Stimulated activated CD8-positive, alpha-beta memory T cell treated with anti-CD3 and anti-CD28 coated beads, Interleukin-2, amount 100 ng/mL, for 1 hour (primary cell): ENCODE results near the gene ATP6V1C2.
A peak's percentile ranks its signal among the peaks of the same experiment; 100 is the strongest.
"Not testable (repeated sequence)": the region's sequence is repeated elsewhere in the genome, so short reads cannot be mapped to it uniquely, and the experiment has no call there.

ENCODE experiments used
- DNase-seq, 2 donors: peaks; one replicate each; pipeline ENCODE4 v3.0.0-alpha.2; 2020; ENCODE audit warnings: low read depth in 2 of 2

The ATP6V1C2 gene

GRCh38 chr2:10813163-10814138 is 92.0 kb downstream of the ATP6V1C2 start:
- not testable (repeated sequence) for DNase-seq

DNA sequence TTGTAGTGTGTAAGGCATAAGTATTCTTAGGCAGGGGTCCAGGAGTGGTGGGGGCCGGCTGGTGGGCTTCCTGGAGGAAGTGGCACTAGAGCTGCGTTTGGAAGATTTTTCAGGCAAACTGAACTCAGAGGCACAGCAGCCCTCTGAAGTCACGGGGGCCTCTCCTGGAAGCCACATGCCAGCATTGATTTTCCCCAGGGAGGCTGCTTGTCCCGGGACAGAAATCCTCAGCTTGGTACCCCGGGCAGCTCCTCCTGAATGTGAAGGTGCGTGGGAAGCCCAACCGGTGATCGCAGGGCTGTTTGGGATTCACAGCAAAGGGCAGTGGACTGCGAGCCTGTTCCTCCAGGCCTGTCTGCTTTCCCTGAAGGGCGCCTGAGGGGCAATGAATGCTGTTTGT is 92.7 kb downstream of the ATP6V1C2 start:
- no peak for DNase-seq

DNA sequence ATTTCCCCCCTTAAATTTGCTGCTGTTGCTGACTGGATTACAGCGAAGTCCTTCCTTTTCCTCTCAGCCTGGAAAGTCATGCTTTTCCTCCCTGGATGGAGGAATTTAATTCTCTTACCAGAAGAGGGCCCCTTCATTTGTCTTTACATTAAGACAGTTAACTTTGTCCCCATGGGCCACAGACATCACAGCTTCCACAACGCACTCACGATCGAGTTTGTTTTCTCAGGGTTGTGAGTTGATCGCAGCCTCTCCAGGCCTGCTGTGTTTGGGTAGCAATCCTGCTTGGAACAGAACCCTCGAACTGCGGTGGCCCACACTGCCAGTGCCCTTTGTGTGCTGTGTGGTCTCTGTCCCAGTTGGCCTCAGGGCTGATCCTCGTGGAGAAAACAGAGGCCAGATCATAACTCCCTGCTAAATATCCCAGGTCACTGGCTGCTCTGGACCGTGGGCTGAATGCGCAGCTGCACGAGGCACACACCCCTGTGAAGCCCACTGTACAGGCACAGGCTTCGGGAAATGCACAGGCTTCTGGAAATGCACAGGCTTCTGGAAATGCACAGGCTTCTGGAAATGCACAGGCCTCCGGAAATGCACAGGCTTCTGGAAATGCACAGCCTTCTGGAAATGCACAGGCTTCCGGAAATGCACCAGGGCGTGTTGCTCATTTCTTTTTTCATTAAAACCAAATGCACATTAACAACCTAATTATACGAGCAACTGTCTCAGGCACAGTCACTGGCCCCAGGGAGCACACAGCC is 93.3 kb downstream of the ATP6V1C2 start:
- no peak for DNase-seq

- no peak for DNase-seq
Measured at GRCh38 chr2:10817413-10817812, 96.0 kb downstream of the ATP6V1C2 start.

- DNase-seq: not testable (repeated sequence)
Measured at GRCh38 chr2:10818305-10818704, 96.9 kb downstream of the ATP6V1C2 start.

DNA sequence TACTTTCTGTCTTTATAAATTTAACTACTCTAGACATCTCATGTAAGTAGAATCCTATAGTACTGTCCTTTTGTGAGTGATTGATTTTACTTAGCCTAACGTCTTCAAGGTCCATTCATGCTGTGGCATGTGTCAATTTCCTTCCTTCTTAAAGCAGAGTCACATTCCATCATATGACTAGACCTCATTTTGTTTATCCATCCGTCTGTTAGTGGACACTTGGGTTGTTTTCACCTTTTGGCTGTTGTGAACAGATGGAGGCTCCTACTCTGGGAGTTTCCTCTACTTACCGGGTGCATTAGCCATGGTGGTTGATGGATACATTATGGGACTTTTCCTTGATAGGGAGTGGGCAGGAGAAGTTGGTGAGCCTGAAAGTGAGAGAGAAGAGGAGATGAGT is 97.6 kb downstream of the ATP6V1C2 start:
- no peak for DNase-seq

GRCh38 chr2:10819714-10820314 is 98.4 kb downstream of the ATP6V1C2 start:
- DNase-seq: no peak

DNA sequence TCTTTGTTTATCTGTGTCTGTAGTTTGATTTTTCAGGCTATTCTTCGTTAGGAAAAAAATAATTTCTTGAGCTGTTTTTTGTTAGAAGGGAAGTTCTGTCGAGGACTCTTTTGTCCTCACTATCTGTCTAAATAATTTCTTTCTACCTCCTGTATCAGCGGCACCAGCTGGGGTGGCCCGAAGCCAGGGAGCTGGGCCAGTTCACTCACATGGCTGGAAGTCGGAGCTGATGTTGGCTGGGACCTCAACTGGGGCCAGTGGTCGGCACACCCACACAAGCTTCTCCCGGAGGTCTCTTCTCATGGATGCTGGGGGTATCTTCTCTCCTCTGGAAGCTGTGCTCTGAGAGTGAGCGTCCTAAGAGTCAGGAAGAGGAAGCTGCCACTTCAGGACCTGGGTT is 99.1 kb downstream of the ATP6V1C2 start:
- no peak for DNase-seq

GRCh38 chr2:10820978-10821695 is 99.7 kb downstream of the ATP6V1C2 start:
- DNase-seq: no peak

- DNase-seq: no peak
Measured at GRCh38 chr2:10824191-10824590, 102.8 kb downstream of the ATP6V1C2 start.

DNA sequence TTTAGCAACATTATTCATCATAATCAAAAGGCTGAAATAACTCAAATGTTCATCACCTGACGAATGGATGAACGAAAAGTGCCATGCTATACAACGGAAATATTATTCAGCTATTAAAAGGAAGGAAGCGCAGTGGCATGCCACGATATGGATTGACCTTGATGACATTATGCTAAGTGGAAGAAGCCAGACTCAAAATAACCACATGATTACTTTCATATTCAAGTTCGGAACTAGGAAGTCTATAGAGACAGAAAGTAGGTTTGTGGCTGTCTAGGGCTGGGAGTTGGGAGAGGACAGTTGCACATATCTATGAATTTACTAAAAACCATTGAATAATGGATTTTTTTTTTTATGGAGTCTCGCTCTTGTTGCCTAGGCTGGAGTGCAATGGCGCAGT is 104.6 kb downstream of the ATP6V1C2 start:
- no peak for DNase-seq

DNA sequence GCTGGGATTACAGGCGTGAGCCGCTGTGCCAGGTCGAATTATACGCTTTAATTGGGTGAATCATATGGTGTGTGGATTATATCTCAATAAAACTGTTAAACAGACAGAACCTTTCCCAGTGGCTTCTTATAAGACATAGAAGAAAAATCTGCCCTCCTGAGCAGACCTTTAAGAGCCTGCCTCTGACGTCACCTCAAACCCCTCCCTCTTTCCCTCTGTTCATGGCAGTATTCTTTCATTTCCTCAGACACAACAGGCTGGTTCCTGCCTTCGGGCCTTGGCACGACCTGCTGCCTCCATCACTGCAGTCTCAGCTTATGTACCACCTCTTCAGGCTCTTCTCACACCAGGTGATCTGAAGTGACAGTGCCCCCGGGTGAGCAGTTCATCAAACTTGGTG is 105.2 kb downstream of the ATP6V1C2 start:
- no peak for DNase-seq

- DNase-seq: no peak
Measured at GRCh38 chr2:10828346-10828745, 106.9 kb downstream of the ATP6V1C2 start.

DNA sequence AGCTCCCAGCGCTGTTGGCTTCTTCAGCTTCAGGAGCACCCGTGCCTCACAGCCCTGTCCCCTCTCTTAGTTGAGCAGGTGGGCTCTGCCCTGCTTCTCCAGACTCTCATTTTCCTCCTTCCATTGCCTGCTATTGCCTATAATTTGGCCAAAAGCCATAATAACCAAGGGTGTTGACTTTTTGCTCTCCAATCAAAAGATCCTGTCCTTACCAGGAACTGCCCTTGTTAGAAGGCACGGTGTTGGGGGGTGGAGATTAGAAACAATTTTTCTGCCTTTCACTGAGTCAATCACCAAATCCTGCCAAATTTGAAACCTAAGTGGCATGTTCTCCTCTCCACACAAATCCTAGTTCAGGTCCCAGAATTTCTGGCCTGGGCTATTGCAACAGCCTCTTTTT is 107.9 kb downstream of the ATP6V1C2 start:
- DNase-seq: no peak

GRCh38 chr2:10830203-10830602 is 108.8 kb downstream of the ATP6V1C2 start:
- no peak for DNase-seq

DNA sequence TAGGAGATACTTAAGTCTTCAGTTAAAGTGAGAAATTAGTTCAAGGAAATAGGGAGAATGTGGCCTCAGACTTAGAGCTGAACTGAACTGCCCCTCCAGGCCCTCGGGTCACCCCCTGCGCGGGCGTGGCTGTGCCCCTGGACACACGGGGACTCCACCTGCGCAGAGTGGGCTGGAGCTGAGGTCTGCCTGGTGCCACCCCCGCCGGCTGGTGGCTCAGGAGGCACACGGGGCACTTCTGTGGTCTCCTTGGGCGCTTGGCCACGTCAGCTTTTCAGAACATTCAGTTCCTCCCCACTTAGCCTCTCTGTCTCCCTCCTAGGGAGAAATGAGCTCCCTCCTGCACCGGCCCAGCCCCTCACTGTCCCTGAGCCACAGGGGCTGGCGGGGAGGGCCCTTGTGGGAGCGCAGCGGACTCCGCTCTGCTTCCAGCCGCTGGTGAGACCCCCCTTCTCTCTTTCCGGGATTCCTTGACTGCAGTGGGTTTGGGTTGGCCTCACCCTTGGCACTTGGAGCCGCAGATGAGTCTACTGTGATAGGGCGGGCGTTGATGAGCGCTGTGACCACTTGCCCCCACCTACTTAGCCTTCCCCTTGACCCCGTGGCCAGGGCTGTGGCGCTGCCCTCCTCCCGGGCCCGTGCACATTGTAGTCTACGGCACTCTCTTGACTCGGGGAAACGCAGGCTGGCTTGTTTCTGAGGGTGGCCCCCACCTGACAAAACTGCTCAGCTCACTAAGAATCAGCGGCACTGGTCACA is 109.4 kb downstream of the ATP6V1C2 start:
- no peak for DNase-seq

DNA sequence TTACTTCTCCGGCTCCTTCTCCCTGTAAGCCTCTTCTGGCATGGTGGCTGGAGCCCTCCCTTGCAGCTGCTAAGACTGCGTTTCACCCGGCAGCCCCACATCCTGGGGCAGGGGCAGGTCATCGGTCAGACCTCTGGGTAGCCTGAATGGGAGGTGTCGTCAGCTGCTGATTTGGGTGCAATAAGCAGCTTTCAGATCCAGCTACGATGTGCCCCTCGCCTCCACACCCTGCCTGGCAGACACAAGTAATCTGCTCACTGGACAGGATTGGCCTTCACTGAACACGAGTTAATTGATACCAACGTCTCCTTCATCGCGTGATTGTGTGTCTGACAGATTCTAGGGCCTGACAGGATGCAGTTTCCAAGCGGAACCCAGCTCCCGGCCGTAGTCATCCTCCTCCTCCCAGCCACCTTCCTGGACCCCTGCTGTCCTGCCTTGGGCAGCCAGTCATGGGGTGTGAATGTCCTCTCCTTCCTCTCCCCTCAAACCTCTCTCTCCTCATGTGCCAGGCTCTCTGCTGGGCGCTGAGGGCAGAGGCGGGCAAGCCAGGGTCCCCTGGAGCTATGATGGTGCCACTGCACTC is 110.1 kb downstream of the ATP6V1C2 start:
- DNase-seq: no peak

DNA sequence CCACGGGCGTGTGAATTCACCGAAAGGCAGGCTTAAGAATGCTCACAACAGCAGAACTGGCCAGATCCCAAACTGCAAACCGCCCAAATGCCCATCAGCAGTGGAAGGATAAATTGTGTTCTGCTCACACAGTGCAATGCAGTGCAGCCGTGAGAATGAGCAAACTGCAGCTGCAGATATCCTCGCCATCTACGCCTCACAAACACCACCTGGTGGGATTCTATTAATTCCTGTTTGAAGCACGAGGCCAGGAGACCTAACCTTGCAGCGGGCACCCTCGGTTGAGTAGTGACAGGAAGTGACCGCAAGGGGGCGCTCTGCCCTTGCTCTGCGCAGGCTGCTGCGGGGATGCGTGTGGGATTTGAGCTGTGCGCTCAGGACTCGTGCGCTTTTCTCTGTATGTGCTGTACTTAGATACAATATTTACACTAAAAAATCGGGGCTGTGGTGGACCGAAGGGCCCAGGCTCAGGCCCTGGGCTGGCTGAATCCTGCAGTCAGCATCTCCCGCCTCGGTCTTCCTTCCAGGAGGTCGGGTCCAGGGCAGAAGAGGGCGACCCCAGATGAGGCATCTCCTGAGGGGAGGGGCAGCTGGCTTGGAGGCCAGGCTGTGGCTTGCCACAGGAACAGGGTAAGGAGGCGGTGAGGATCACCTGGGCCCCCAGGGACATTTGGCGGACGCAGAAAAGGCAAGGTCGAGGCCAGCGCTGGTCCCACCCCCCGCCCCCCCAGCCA is 110.9 kb downstream of the ATP6V1C2 start:
- peak; percentile 67 to 68 for DNase-seq

GRCh38 chr2:10833021-10833420 is 111.6 kb downstream of the ATP6V1C2 start:
- no peak for DNase-seq
